Liver (tissue), 9 donors: Measurements from ENCODE around the gene ZYX. TPM values are rescaled to one million over a fixed set of nuclear protein-coding genes. Genes with fewer than 3 reads are reported as not detected.

Experiments
- DNase-seq: peaks from one replicate; pipeline ENCODE4 v3.0.0-alpha.2; 2017; ENCODE audit warnings: low spot score
- H3K27ac ChIP-seq, 2 donors: one replicate each; pipeline ENCODE4 v1.7.0; 2013; ENCODE audit warnings: inconsistent platforms in 2 of 2, low read length in 2 of 2, control low read depth in 1 of 2, low read depth in 1 of 2, mild to moderate bottlenecking in 1 of 2
- H3K27me3 ChIP-seq, 4 donors: one replicate each; pipeline versions ENCODE4 v1.6.1 to v1.7.0; 2013; ENCODE audit warnings: low read length in 3 of 4, inconsistent platforms in 1 of 4, mild to moderate bottlenecking in 1 of 4, moderate library complexity in 1 of 4; ENCODE audit not compliant: control insufficient read depth in 4 of 4, insufficient read depth in 4 of 4
- H3K36me3 ChIP-seq, 4 donors: one replicate each; pipeline versions ENCODE4 v1.6.1 to v1.7.0; 2013; ENCODE audit warnings: low read length in 3 of 4, mild to moderate bottlenecking in 3 of 4, low read depth in 1 of 4, moderate library complexity in 1 of 4; ENCODE audit not compliant: control insufficient read depth in 4 of 4, insufficient read depth in 3 of 4
- H3K4me1 ChIP-seq, 4 donors: one replicate each; pipeline versions ENCODE4 v1.6.1 to v1.7.0; 2013; ENCODE audit warnings: low read length in 3 of 4, mild to moderate bottlenecking in 3 of 4, moderate library complexity in 1 of 4; ENCODE audit not compliant: control insufficient read depth in 4 of 4, insufficient read depth in 4 of 4
- H3K4me3 ChIP-seq, 3 donors: one replicate each; pipeline versions ENCODE4 v1.6.1 to v1.7.0; 2013; ENCODE audit warnings: low read length in 3 of 3, control low read depth in 1 of 3, low read depth in 1 of 3, mild to moderate bottlenecking in 1 of 3
- H3K9ac ChIP-seq, 2 donors: one replicate each; pipeline ENCODE4 v1.7.0; 2013; ENCODE audit warnings: low read length in 2 of 2, mild to moderate bottlenecking in 2 of 2, moderate library complexity in 2 of 2, control low read depth in 1 of 2, low read depth in 1 of 2
- H3K9me3 ChIP-seq, 4 donors: one replicate each; pipeline versions ENCODE4 v1.6.1 to v1.7.0; 2013; ENCODE audit warnings: low read length in 3 of 4; ENCODE audit not compliant: control insufficient read depth in 4 of 4
- ATF3 ChIP-seq: IDR thresholded peaks from 2 replicates; pipeline ENCODE4 v1.6.1; 2016; ENCODE audit warnings: antibody characterized with exemption
- CTCF ChIP-seq: fragments of 150-350 bp; IDR thresholded peaks from 2 replicates; pipeline ENCODE4 v1.5.1; 2017; ENCODE audit warnings: improper control_type of control experiment, low read depth, low read length; ENCODE audit not compliant: missing input control
- FOXA1 ChIP-seq: IDR thresholded peaks from 2 replicates; pipeline ENCODE4 v1.6.1; 2016; ENCODE audit warnings: antibody characterized with exemption
- GABPA ChIP-seq, 2 donors: IDR thresholded peaks in 1 of 2; conservative IDR thresholded peaks in 1 of 2; 2 replicates each; pipeline ENCODE4 v1.6.1; 2016; ENCODE audit warnings: antibody characterized with exemption in 2 of 2, mild to moderate bottlenecking in 1 of 2, moderate library complexity in 1 of 2
- HNF4A ChIP-seq, 2 donors: conservative IDR thresholded peaks; 2 replicates each; pipeline ENCODE4 v1.6.1; 2016; ENCODE audit warnings: antibody characterized with exemption in 2 of 2, mild to moderate bottlenecking in 2 of 2
- HNF4G ChIP-seq: IDR thresholded peaks from 2 replicates; pipeline ENCODE4 v1.6.1; 2016; ENCODE audit warnings: antibody characterized with exemption
- JUND ChIP-seq, 2 donors: IDR thresholded peaks; 2 replicates each; pipeline ENCODE4 v1.6.1; 2016; ENCODE audit warnings: antibody characterized with exemption in 2 of 2
- MAX ChIP-seq: IDR thresholded peaks from 2 replicates; pipeline ENCODE4 v1.6.1; 2016; ENCODE audit warnings: antibody characterized with exemption
- NR2F2 ChIP-seq: IDR thresholded peaks from 2 replicates; pipeline ENCODE4 v1.6.1; 2016; ENCODE audit warnings: antibody characterized with exemption
- RAD21 ChIP-seq, 2 donors: IDR thresholded peaks; 2 replicates each; pipeline ENCODE4 v1.6.1; 2016; ENCODE audit warnings: antibody characterized with exemption in 2 of 2, mild to moderate bottlenecking in 2 of 2
- REST ChIP-seq: IDR thresholded peaks from 2 replicates; pipeline ENCODE4 v1.6.1; 2016; ENCODE audit warnings: antibody characterized with exemption, mild to moderate bottlenecking
- SP1 ChIP-seq: IDR thresholded peaks from 2 replicates; pipeline ENCODE4 v1.6.1; 2018; ENCODE audit warnings: antibody characterized with exemption, mild to moderate bottlenecking
- TAF1 ChIP-seq: conservative IDR thresholded peaks from 2 replicates; pipeline ENCODE4 v1.6.1; 2016; ENCODE audit warnings: antibody characterized with exemption, mild to moderate bottlenecking
- YY1 ChIP-seq: IDR thresholded peaks from 2 replicates; pipeline ENCODE4 v1.6.1; 2016; ENCODE audit warnings: antibody characterized with exemption, mild to moderate bottlenecking
- WGBS: extraction: QIAGEN DNeasy Blood & Tissue Kit; methylation state at CpG from one replicate; pipeline ENCODE4 v1.1.7; 2013; 5-methylcytosine and 5-hydroxymethylcytosine counted together
- polyA plus RNA-seq, 2 donors: library from polyadenylated mRNA; stranded (reverse) in 1 of 2; unstranded in 1 of 2; fragments of 200-250 nt in 1 of 2; fragments of >200 nt in 1 of 2; fragmentation: Nextera tagmentation in 1 of 2; extraction: Ambion mirVana in 1 of 2; gene quantifications; one replicate each; pipeline versions ENCODE4 v1.2.1 to v1.2.3, GENCODE V29; 2013 to 2015
- total RNA-seq, 2 donors: library from RNA; depleted of rRNA; stranded (reverse); fragments of >200 nt; gene quantifications; one replicate each; pipeline ENCODE4 v1.2.3, GENCODE V29; 2014
- donor health status: healthy.
- donor health status: healthy.
- donor health status: healthy.
- donor health status: healthy.
- donor health status: healthy.

The ZYX gene
- total and polyA plus RNA-seq, 4 donors, result 15.4 to 49.7 (median 16.5) TPM

- peaks cover 23 to 68% (median 62%) of the 10 kb centered on the region in 4 donors for H3K4me1 ChIP-seq
- WGBS, result 91% methylated on average over 23 of the region's 23 CpGs
- H3K36me3 ChIP-seq, result peaks cover 12 to 31% (median 18%) of the 10 kb centered on the region in 4 donors
Observed at GRCh38 chr7:143387156-143387975, 6.2 kb downstream of the ZYX start.

GRCh38 chr7:143388051-143388450 lies 6.9 kb downstream of the ZYX start:
- Histone ChIP-seq H3K4me1 (peaks cover 24 to 68% (median 62%) of the 10 kb centered on the region in 4 donors), H3K9ac (no peak overlapping the region), H3K4me3 (no peak overlapping the region), H3K9me3 (no peaks in the 10 kb centered on the region), H3K36me3 (peaks cover 12 to 31% (median 18%) of the 10 kb centered on the region in 4 donors), H3K27me3 (no peaks in the 10 kb centered on the region), H3K27ac (no peak overlapping the region)
- no peak for TF ChIP-seq HNF4G
- TF ChIP-seq ATF3, result no peak
- no peak for TF ChIP-seq FOXA1
- no peak for TF ChIP-seq MAX
- no peak for TF ChIP-seq TAF1
- no peak for TF ChIP-seq GABPA (IDR thresholded peaks at IDR 0.05 in 1 of 2, conservative IDR thresholded peaks at IDR 0.05 in 1 of 2)
- no peak for TF ChIP-seq NR2F2
- TF ChIP-seq SP1, result no peak
- no peak for TF ChIP-seq HNF4A (conservative IDR thresholded peaks at IDR 0.05)
- TF ChIP-seq REST, result no peak
- TF ChIP-seq JUND (IDR thresholded peaks at IDR 0.05), result no peak
- no peak for TF ChIP-seq RAD21 (IDR thresholded peaks at IDR 0.05)
- TF ChIP-seq CTCF, result no peak
- 91% methylated on average over 10 of the region's 10 CpGs for WGBS
- no peak for DNase-seq

More at GRCh38 chr7:143387156-143387975, 6.2 kb downstream of the ZYX start:
- no peak for DNase-seq
- Histone ChIP-seq H3K27ac (no peak overlapping the region), H3K4me3 (no peak overlapping the region), H3K9me3 (no peaks in the 10 kb centered on the region), H3K9ac (no peak overlapping the region), H3K27me3 (no peaks in the 10 kb centered on the region)
- TF ChIP-seq YY1, result no peak
